ENCODE measurements around the gene STEAP1B.
"Not testable (repeated sequence)": the region's sequence is repeated elsewhere in the genome, so short reads cannot be mapped to it uniquely, and the experiment has no call there.

DNA sequence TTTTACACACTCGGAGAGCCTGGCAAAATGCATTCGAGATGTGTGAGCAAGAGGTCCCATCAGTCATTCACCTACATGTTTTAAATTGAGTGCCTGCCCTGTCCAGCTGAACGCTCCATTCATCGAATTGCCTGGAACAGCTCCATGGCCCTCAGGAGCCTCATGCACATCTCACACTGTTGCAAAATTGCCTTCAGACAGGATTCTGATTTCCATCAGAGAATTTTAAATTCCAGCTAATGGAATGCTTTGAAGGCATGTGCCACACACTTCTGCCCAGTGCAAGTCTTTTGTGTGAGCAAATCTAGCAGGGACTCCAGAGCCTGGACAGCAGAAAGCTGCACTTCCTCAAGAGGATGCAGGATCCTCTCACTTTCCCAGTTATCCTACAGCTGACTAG lies 17.0 kb upstream of the STEAP1B start:
- not testable (repeated sequence) for TF ChIP-seq POLR2AphosphoS5 (IDR thresholded peaks at IDR 0.05; ENCODE audit: low read depth, low read length); FOXM1 (IDR thresholded peaks at IDR 0.05; ENCODE audit: low read depth); EZH2phosphoT487 (IDR thresholded peaks at IDR 0.05; ENCODE audit: borderline replicate concordance, low read depth); RCOR1 (IDR thresholded peaks at IDR 0.05; ENCODE audit: low read length); EP300 (IDR thresholded peaks at IDR 0.05; ENCODE audit: borderline replicate concordance in 1 of 2, low read depth in 1 of 2, low read length in 1 of 2); GATA2 (CRISPR knock-in tag; IDR thresholded peaks at IDR 0.05); YY1 (IDR thresholded peaks at IDR 0.05; ENCODE audit: low read depth); TCF12 (IDR thresholded peaks at IDR 0.05); TAF1 (IDR thresholded peaks at IDR 0.05; ENCODE audit: borderline replicate concordance, low read depth, low read length); RAD21 (IDR thresholded peaks at IDR 0.05; ENCODE audit: low read length); FOXJ3 (CRISPR knock-in tag; IDR thresholded peaks at IDR 0.05)
- TF ChIP-seq, protein P1, sequence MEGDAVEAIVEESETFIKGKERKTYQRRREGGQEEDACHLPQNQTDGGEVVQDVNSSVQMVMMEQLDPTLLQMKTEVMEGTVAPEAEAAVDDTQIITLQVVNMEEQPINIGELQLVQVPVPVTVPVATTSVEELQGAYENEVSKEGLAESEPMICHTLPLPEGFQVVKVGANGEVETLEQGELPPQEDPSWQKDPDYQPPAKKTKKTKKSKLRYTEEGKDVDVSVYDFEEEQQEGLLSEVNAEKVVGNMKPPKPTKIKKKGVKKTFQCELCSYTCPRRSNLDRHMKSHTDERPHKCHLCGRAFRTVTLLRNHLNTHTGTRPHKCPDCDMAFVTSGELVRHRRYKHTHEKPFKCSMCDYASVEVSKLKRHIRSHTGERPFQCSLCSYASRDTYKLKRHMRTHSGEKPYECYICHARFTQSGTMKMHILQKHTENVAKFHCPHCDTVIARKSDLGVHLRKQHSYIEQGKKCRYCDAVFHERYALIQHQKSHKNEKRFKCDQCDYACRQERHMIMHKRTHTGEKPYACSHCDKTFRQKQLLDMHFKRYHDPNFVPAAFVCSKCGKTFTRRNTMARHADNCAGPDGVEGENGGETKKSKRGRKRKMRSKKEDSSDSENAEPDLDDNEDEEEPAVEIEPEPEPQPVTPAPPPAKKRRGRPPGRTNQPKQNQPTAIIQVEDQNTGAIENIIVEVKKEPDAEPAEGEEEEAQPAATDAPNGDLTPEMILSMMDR (IDR thresholded peaks at IDR 0.05): not testable (repeated sequence)
- TF ChIP-seq, protein P2, sequence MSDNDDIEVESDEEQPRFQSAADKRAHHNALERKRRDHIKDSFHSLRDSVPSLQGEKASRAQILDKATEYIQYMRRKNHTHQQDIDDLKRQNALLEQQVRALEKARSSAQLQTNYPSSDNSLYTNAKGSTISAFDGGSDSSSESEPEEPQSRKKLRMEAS (IDR thresholded peaks at IDR 0.05; ENCODE audit: low read depth): not testable (repeated sequence)
- TF ChIP-seq, protein P3, sequence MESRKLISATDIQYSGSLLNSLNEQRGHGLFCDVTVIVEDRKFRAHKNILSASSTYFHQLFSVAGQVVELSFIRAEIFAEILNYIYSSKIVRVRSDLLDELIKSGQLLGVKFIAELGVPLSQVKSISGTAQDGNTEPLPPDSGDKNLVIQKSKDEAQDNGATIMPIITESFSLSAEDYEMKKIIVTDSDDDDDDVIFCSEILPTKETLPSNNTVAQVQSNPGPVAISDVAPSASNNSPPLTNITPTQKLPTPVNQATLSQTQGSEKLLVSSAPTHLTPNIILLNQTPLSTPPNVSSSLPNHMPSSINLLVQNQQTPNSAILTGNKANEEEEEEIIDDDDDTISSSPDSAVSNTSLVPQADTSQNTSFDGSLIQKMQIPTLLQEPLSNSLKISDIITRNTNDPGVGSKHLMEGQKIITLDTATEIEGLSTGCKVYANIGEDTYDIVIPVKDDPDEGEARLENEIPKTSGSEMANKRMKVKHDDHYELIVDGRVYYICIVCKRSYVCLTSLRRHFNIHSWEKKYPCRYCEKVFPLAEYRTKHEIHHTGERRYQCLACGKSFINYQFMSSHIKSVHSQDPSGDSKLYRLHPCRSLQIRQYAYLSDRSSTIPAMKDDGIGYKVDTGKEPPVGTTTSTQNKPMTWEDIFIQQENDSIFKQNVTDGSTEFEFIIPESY (IDR thresholded peaks at IDR 0.05; ENCODE audit: borderline replicate concordance, low read depth): not testable (repeated sequence)
